CD8-positive, alpha-beta memory T cell (primary cell): Measurements from ENCODE around the gene TOMM6. TPM values are rescaled to one million over a fixed set of nuclear protein-coding genes. Genes with fewer than 3 reads are reported as not detected.

Experiments
- CTCF ChIA-PET: fragments of 350-600 bp; sonication (Branson Sonifier 250); formaldehyde crosslinking; loops from one replicate; lab custom pipeline; 2021; ENCODE audit warnings: antibody characterized with exemption; lab: Charles Lee
- POLR2A ChIA-PET: fragments of 350-600 bp; sonication (Branson Sonifier 250); formaldehyde crosslinking; loops from one replicate; lab custom pipeline; 2021; ENCODE audit warnings: antibody characterized with exemption; lab: Charles Lee
- DNase-seq, 5 donors: peaks; one replicate each; pipeline versions ENCODE4 v3.0.0 to v3.0.0-alpha.2; 2020 to 2022; ENCODE audit warnings: mixed read lengths in 1 of 5
- H3K27ac ChIP-seq: one replicate; pipeline ENCODE4 v1.7.0; 2013; ENCODE audit warnings: low read depth, mild to moderate bottlenecking, low read length, moderate library complexity
- H3K27me3 ChIP-seq: 2 replicates; pipeline ENCODE4 v1.7.0; 2013; ENCODE audit warnings: low read length, mild to moderate bottlenecking; ENCODE audit not compliant: insufficient read depth, poor library complexity, severe bottlenecking
- H3K36me3 ChIP-seq: 2 replicates; pipeline ENCODE4 v1.7.0; 2013; ENCODE audit warnings: mild to moderate bottlenecking, low read length, moderate library complexity; ENCODE audit not compliant: insufficient read depth
- H3K4me1 ChIP-seq: 2 replicates; pipeline ENCODE4 v1.7.0; 2013; ENCODE audit warnings: mild to moderate bottlenecking, low read length, moderate library complexity; ENCODE audit not compliant: insufficient read depth
- H3K4me3 ChIP-seq: 2 replicates; pipeline ENCODE4 v1.7.0; 2013; ENCODE audit warnings: mild to moderate bottlenecking, low read length
- H3K9me3 ChIP-seq: 2 replicates; pipeline ENCODE4 v1.7.0; 2013; ENCODE audit warnings: mild to moderate bottlenecking, low read length
- H3K27ac Mint-ChIP-seq, 8 donors: one replicate each; pipeline ENCODE4 v1.8.0; 2020 to 2021; ENCODE audit warnings: mixed read lengths in 8 of 8, mild to moderate bottlenecking in 6 of 8, inconsistent platforms in 3 of 8, moderate library complexity in 3 of 8
- H3K27me3 Mint-ChIP-seq, 2 donors: one replicate each; pipeline ENCODE4 v1.8.0; 2020 to 2021; ENCODE audit warnings: mixed read lengths in 2 of 2, mild to moderate bottlenecking in 1 of 2, moderate library complexity in 1 of 2
- H3K36me3 Mint-ChIP-seq, 3 donors: one replicate each; pipeline ENCODE4 v1.8.0; 2020 to 2021; ENCODE audit warnings: mixed read lengths in 3 of 3, inconsistent platforms in 1 of 3, mild to moderate bottlenecking in 1 of 3
- H3K4me1 Mint-ChIP-seq, 3 donors: one replicate each; pipeline ENCODE4 v1.8.0; 2020 to 2021; ENCODE audit warnings: mixed read lengths in 3 of 3, inconsistent platforms in 1 of 3, mild to moderate bottlenecking in 1 of 3
- H3K4me3 Mint-ChIP-seq, 7 donors: one replicate each; pipeline ENCODE4 v1.8.0; 2020 to 2021; ENCODE audit warnings: mixed read lengths in 7 of 7, mild to moderate bottlenecking in 6 of 7, moderate library complexity in 4 of 7, inconsistent platforms in 2 of 7
- H3K9me3 Mint-ChIP-seq, 5 donors: one replicate each; pipeline ENCODE4 v1.8.0; 2020 to 2022; ENCODE audit warnings: mixed read lengths in 5 of 5, mild to moderate bottlenecking in 3 of 5, moderate library complexity in 2 of 5, inconsistent platforms in 1 of 5
- polyA plus RNA-seq: library from polyadenylated mRNA; unstranded; fragments of 300-500 nt; fragmentation: Illumina TruSeq; gene quantifications from one replicate; pipeline ENCODE4 v1.2.3, GENCODE V29; 2021
- total RNA-seq, 2 experiments: library from RNA; stranded (reverse); gene quantifications; one replicate each; pipeline ENCODE4 v1.2.3, GENCODE V29; 2021

TOMM6 gene
- total and polyA plus RNA-seq, 3 experiments from 2014 or later: 376 to 414 (median 399) TPM

GRCh38 chr6:41778895-41779294 lies 8.6 kb upstream of the TOMM6 start:
- POLR2A ChIA-PET: interaction anchor here (2.7 kb wide), 1 partner anchor 8 kb away, joined by 13 read pairs; the partner anchor contains the start of gene TOMM6
- peaks cover 17% of the 10 kb centered on the region for H3K36me3 ChIP-seq
- Mint-ChIP-seq H3K4me1 (peaks cover 18 to 31% (median 19%) of the 10 kb centered on the region in 3 donors), H3K9me3 (no peaks in the 10 kb centered on the region), H3K27me3 (peaks cover 5 to 7% of the 10 kb centered on the region in 2 donors), H3K27ac (peak overlapping the region in 4 of 8 donors; percentile 64 to 89 (median 81)), H3K36me3 (peaks cover 0 to 30% (median 10%) of the 10 kb centered on the region in 3 donors), H3K4me3 (peak overlapping the region; percentile 75 to 92 (median 88))
- no peaks in the 10 kb centered on the region for H3K9me3 ChIP-seq
- no peak for DNase-seq
- H3K27ac ChIP-seq: peak overlapping the region; percentile 25
- peaks cover 13% of the 10 kb centered on the region for H3K4me1 ChIP-seq
- peak overlapping the region; percentile 55 for H3K4me3 ChIP-seq
- H3K27me3 ChIP-seq: no peaks in the 10 kb centered on the region
- CTCF ChIA-PET: interaction anchor here (0.9 to 1.2 kb wide), 2 partner anchors 8 to 325 kb away, joined by 3 to 8 read pairs; partner anchors contain the start of gene TOMM6

GRCh38 chr6:41779336-41779735 lies 8.2 kb upstream of the TOMM6 start:
- CTCF ChIA-PET: interaction anchor here (1.0 to 11.2 kb wide), 3 partner anchors 96 to 438 kb away, joined by 3 to 175 read pairs (median 3); partner anchors contain the start of gene TAF8
- Mint-ChIP-seq H3K36me3 (peaks cover 0 to 27% (median 7%) of the 10 kb centered on the region in 3 donors), H3K27ac (peak overlapping the region in 7 of 8 donors; percentile 45 to 89 (median 77)), H3K4me3 (peak overlapping the region; percentile 76 to 92 (median 88)), H3K4me1 (peaks cover 18 to 33% (median 19%) of the 10 kb centered on the region in 3 donors), H3K27me3 (peaks cover 5 to 7% of the 10 kb centered on the region in 2 donors), H3K9me3 (no peaks in the 10 kb centered on the region)
- no peak for DNase-seq
- H3K36me3 ChIP-seq: peaks cover 15% of the 10 kb centered on the region
- H3K4me3 ChIP-seq: peak overlapping the region; percentile 55
- POLR2A ChIA-PET: no interaction called here
- H3K4me1 ChIP-seq: peaks cover 13% of the 10 kb centered on the region
- H3K27ac ChIP-seq: peak overlapping the region; percentile 25
- no peaks in the 10 kb centered on the region for H3K27me3 ChIP-seq
- H3K9me3 ChIP-seq: no peaks in the 10 kb centered on the region

DNA sequence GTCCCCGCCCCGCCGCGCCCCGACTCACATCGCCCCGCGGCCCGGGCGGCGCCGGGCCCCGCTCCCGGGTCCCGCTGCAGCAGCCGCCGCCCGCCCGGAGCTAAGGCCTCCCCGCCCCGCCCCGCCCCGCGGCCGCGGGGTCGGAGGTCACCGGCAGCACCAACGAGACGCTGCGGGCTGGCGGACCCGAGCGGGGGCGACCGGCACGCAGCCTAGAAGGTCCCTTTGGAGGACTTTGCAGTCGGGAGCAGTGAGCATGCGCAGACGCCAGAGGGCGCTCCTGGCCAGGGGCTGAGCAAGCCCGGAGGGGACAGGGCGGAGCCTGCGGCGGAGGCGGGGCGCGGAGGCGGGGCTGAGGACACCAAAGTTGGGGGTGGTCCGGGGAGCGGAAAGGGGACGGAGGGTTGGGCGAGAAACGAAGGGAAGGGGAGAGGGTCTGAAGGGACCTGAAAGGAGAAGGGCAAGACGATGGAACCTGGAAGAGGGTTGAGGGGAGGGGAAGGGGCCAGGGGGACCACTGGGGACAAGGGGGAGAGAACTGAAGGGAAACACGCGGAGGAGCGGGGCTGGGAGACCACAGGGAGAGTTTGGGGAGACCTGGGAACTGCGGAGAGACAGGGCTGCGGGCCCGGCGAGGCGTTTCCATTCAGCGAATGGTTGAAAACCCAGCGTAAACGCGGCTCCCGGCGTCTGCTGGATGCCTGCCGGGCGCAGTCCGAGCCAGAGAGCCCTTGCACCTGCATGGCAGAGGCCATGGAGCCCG lies 7.5 kb upstream of the TOMM6 start, which contains the start of gene FRS3:
TSS of gene FRS3 (minus strand) at position 113 of the 763 bp plus-strand sequence. CDS start 2,913 bp downstream, outside the sequence.
- peak within 1 kb of the TSS; percentile 83 to 97 (median 90) for H3K4me3 Mint-ChIP-seq
- peaks cover 18 to 35% (median 19%) of the 10 kb centered on the region in 3 donors for H3K4me1 Mint-ChIP-seq
- H3K27me3 Mint-ChIP-seq: peaks cover 5 to 7% of the 10 kb centered on the region in 2 donors
- Histone ChIP-seq H3K9me3 (no peaks in the 10 kb centered on the region), H3K4me1 (peaks cover 13% of the 10 kb centered on the region), H3K4me3 (peak within 1 kb of the TSS; percentile 78), H3K27ac (peak within 1 kb of the TSS; percentile 54), H3K36me3 (peaks cover 9% of the 10 kb centered on the region), H3K27me3 (no peaks in the 10 kb centered on the region)
- no peaks in the 10 kb centered on the region for H3K9me3 Mint-ChIP-seq
- ChIA-PET POLR2A (interaction anchor here (1.2 kb wide), 1 partner anchor 435 kb away, joined by 3 read pairs; no protein-coding TSS in a partner anchor), CTCF (interaction anchor here (1.0 to 11.2 kb wide), 4 partner anchors 12 to 437 kb away, joined by 3 to 175 read pairs (median 3); partner anchors contain the start of gene TAF8)
- H3K27ac Mint-ChIP-seq: peak within 1 kb of the TSS in 7 of 8 donors; percentile 45 to 89 (median 77)
- peak; percentile 97 to 100 (median 99) for DNase-seq
- peaks cover 0 to 20% (median 5%) of the 10 kb centered on the region in 3 donors for H3K36me3 Mint-ChIP-seq

GRCh38 chr6:41780551-41781365 lies 6.7 kb upstream of the TOMM6 start, which contains the start of gene PRICKLE4:
Gene PRICKLE4, plus strand, starts transcription at chr6:41780782. Its CDS starts 2,692 bp downstream, at chr6:41783474.
- Histone ChIP-seq H3K27me3 (no peaks in the 10 kb centered on the region), H3K4me1 (peaks cover 16% of the 10 kb centered on the region), H3K36me3 (peaks cover under 1% of the 10 kb centered on the region), H3K4me3 (peak within 1 kb of the TSS; percentile 78), H3K27ac (peak within 1 kb of the TSS; percentile 54), H3K9me3 (no peaks in the 10 kb centered on the region)
- Mint-ChIP-seq H3K27ac (peak within 1 kb of the TSS in 7 of 8 donors; percentile 31 to 78 (median 63)), H3K36me3 (peaks cover 0 to 12% (median 4%) of the 10 kb centered on the region in 3 donors), H3K27me3 (peaks cover 5 to 7% of the 10 kb centered on the region in 2 donors), H3K4me1 (peaks cover 19 to 37% (median 19%) of the 10 kb centered on the region in 3 donors), H3K9me3 (no peaks in the 10 kb centered on the region), H3K4me3 (peak within 1 kb of the TSS; percentile 80 to 97 (median 87))
- DNase-seq: peak in 1 of 5 donors; percentile 13
- ChIA-PET CTCF (interaction anchor here (1.1 to 11.2 kb wide), 3 partner anchors 11 to 324 kb away, joined by 3 to 175 read pairs (median 5); partner anchors contain the start of gene TAF8), POLR2A (interaction anchor here (0.6 to 1.2 kb wide), 2 partner anchors 269 to 434 kb away, joined by 3 read pairs; no protein-coding TSS in a partner anchor)

DNA sequence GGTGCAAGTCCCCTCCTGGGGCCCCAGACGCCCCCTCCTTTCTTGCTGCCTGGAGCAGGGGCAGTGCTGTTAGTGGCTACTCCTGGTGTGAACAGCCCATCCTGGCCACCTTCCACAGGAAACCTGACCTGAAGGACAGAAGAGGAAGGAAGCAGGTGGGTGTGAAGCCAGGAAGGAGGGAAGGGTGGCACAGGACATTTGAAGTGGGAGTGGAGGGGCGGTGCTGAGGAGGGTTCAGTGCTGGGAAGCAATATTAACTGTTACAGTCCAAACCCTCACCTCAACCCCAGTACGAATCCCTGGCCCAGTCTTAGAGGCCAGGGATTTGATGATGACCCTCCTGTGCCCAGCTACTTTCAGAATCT lies 6.1 kb upstream of the TOMM6 start:
- Histone ChIP-seq H3K4me3 (peak overlapping the region; percentile 8), H3K36me3 (no peaks in the 10 kb centered on the region), H3K4me1 (peaks cover 20% of the 10 kb centered on the region), H3K27ac (no peak overlapping the region), H3K27me3 (no peaks in the 10 kb centered on the region), H3K9me3 (no peaks in the 10 kb centered on the region)
- peaks cover 5 to 7% of the 10 kb centered on the region in 2 donors for H3K27me3 Mint-ChIP-seq
- peak overlapping the region in 4 of 8 donors; percentile 37 to 78 (median 57) for H3K27ac Mint-ChIP-seq
- peaks cover 20 to 40% (median 22%) of the 10 kb centered on the region in 3 donors for H3K4me1 Mint-ChIP-seq
- H3K9me3 Mint-ChIP-seq: no peaks in the 10 kb centered on the region
- CTCF ChIA-PET: interaction anchor here (0.6 to 11.2 kb wide), 4 partner anchors 10 to 323 kb away, joined by 3 to 175 read pairs (median 4); partner anchors contain the start of gene TAF8
- no peak for DNase-seq
- peaks cover 0 to 10% (median 4%) of the 10 kb centered on the region in 3 donors for H3K36me3 Mint-ChIP-seq
- POLR2A ChIA-PET: interaction anchor here (0.7 kb wide), 2 partner anchors 9 to 783 kb away, joined by 3 to 4 read pairs; partner anchors contain the start of gene UBR2
- H3K4me3 Mint-ChIP-seq: peak overlapping the region; percentile 44 to 85 (median 74)

GRCh38 chr6:41783106-41783780 lies 4.3 kb upstream of the TOMM6 start:
- peaks cover 18 to 45% (median 27%) of the 10 kb centered on the region in 3 donors for H3K4me1 Mint-ChIP-seq
- H3K36me3 ChIP-seq: no peaks in the 10 kb centered on the region
- POLR2A ChIA-PET: no interaction called here
- no peak overlapping the region for H3K27ac ChIP-seq
- peaks cover 5 to 7% of the 10 kb centered on the region in 2 donors for H3K27me3 Mint-ChIP-seq
- DNase-seq: no peak
- CTCF ChIA-PET: interaction anchor here (0.9 to 11.2 kb wide), 3 partner anchors 138 to 263 kb away, joined by 3 to 175 read pairs (median 51); partner anchors contain the start of genes BYSL, MED20 and TAF8
- H3K4me3 Mint-ChIP-seq: peak overlapping the region in 2 of 7 donors; percentile 36 to 78
- H3K27ac Mint-ChIP-seq: peak overlapping the region in 1 of 8 donors; percentile 44
- H3K9me3 Mint-ChIP-seq: no peaks in the 10 kb centered on the region
- peaks cover 20% of the 10 kb centered on the region for H3K4me1 ChIP-seq
- H3K4me3 ChIP-seq: no peak overlapping the region
- H3K36me3 Mint-ChIP-seq: peaks cover 0 to 12% (median 0%) of the 10 kb centered on the region in 3 donors
- H3K9me3 ChIP-seq: no peaks in the 10 kb centered on the region
- no peaks in the 10 kb centered on the region for H3K27me3 ChIP-seq
